ENCODE data around the gene SLC4A9.

The SLC4A9 gene

GRCh38 chr5:140401362-140402257, 41.6 kb downstream of the SLC4A9 start, which contains the start of gene ANKHD1:
ANKHD1 (plus strand) TSS chr5:140401833; CDS start chr5:140401968, 135 bp downstream.
- peak; percentile 98 for DNase-seq (ENCODE audit: low read depth, low spot score)
- TF ChIP-seq YY1 (IDR thresholded peaks at IDR 0.05; ENCODE audit: insufficient read depth, insufficient read length): no peak
- TF ChIP-seq SUZ12 (IDR thresholded peaks at IDR 0.05; ENCODE audit: extremely low read depth, insufficient read depth, insufficient read length): no peak
- H3K9ac ChIP-seq (ENCODE audit: insufficient read length, low read depth): peak within 1 kb of the TSS; percentile 98
- H3K4me1 ChIP-seq (ENCODE audit: insufficient read depth, insufficient read length): no peaks in the 10 kb centered on the region
- no peaks in the 10 kb centered on the region for H3K27me3 ChIP-seq (ENCODE audit: insufficient read depth, insufficient read length)
- no peaks in the 10 kb centered on the region for H3K9me3 ChIP-seq (ENCODE audit: insufficient read depth, low read length)
- peak within 1 kb of the TSS; percentile 98 for H3K4me3 ChIP-seq (ENCODE audit: insufficient read length, low read depth)
- H3K36me3 ChIP-seq (ENCODE audit: insufficient read depth, insufficient read length, low read length): peaks cover 6% of the 10 kb centered on the region

- TF ChIP-seq YY1 (IDR thresholded peaks at IDR 0.05; ENCODE audit: insufficient read depth, insufficient read length) (no peak), SUZ12 (IDR thresholded peaks at IDR 0.05; ENCODE audit: extremely low read depth, insufficient read depth, insufficient read length) (no peak)
- no peaks in the 10 kb centered on the region for H3K4me1 ChIP-seq (ENCODE audit: insufficient read depth, insufficient read length)
- H3K4me3 ChIP-seq (ENCODE audit: insufficient read length, low read depth): peak overlapping the region; percentile 98
- H3K9ac ChIP-seq (ENCODE audit: insufficient read length, low read depth): peak overlapping the region; percentile 98
- no peak for DNase-seq (ENCODE audit: low read depth, low spot score)
- H3K27me3 ChIP-seq (ENCODE audit: insufficient read depth, insufficient read length): no peaks in the 10 kb centered on the region
- H3K36me3 ChIP-seq (ENCODE audit: insufficient read depth, insufficient read length, low read length): peaks cover 9% of the 10 kb centered on the region
- no peaks in the 10 kb centered on the region for H3K9me3 ChIP-seq (ENCODE audit: insufficient read depth, low read length)
Measured at GRCh38 chr5:140402258-140403074, 42.5 kb downstream of the SLC4A9 start.

GRCh38 chr5:140403613-140404012, 43.6 kb downstream of the SLC4A9 start:
- H3K36me3 ChIP-seq (ENCODE audit: insufficient read depth, insufficient read length, low read length): peaks cover 9% of the 10 kb centered on the region
- no peak for DNase-seq (ENCODE audit: low read depth, low spot score)
- no peak overlapping the region for H3K9ac ChIP-seq (ENCODE audit: insufficient read length, low read depth)
- H3K4me1 ChIP-seq (ENCODE audit: insufficient read depth, insufficient read length): no peaks in the 10 kb centered on the region
- H3K27me3 ChIP-seq (ENCODE audit: insufficient read depth, insufficient read length): no peaks in the 10 kb centered on the region
- H3K9me3 ChIP-seq (ENCODE audit: insufficient read depth, low read length): no peaks in the 10 kb centered on the region
- TF ChIP-seq YY1 (IDR thresholded peaks at IDR 0.05; ENCODE audit: insufficient read depth, insufficient read length) (no peak), ZNF274 (IDR thresholded peaks at IDR 0.05; ENCODE audit: low read depth, low read length) (no peak), SUZ12 (IDR thresholded peaks at IDR 0.05; ENCODE audit: extremely low read depth, insufficient read depth, insufficient read length) (no peak)
- H3K4me3 ChIP-seq (ENCODE audit: insufficient read length, low read depth): no peak overlapping the region

GRCh38 chr5:140408750-140409241, 48.8 kb downstream of the SLC4A9 start:
- Histone ChIP-seq H3K27me3 (ENCODE audit: insufficient read depth, insufficient read length) (no peaks in the 10 kb centered on the region), H3K4me1 (ENCODE audit: insufficient read depth, insufficient read length) (no peaks in the 10 kb centered on the region), H3K36me3 (ENCODE audit: insufficient read depth, insufficient read length, low read length) (peaks cover 7% of the 10 kb centered on the region), H3K9me3 (ENCODE audit: insufficient read depth, low read length) (no peaks in the 10 kb centered on the region), H3K9ac (ENCODE audit: insufficient read length, low read depth) (no peak overlapping the region), H3K4me3 (ENCODE audit: insufficient read length, low read depth) (no peak overlapping the region)
- no peak for DNase-seq (ENCODE audit: low read depth, low spot score)
- no peak for TF ChIP-seq YY1 (IDR thresholded peaks at IDR 0.05; ENCODE audit: insufficient read depth, insufficient read length)
- no peak for TF ChIP-seq ZNF274 (IDR thresholded peaks at IDR 0.05; ENCODE audit: low read depth, low read length)
- no peak for TF ChIP-seq SUZ12 (IDR thresholded peaks at IDR 0.05; ENCODE audit: extremely low read depth, insufficient read depth, insufficient read length)

- no peak overlapping the region for H3K9ac ChIP-seq (ENCODE audit: insufficient read length, low read depth)
- no peaks in the 10 kb centered on the region for H3K27me3 ChIP-seq (ENCODE audit: insufficient read depth, insufficient read length)
Measured at GRCh38 chr5:140413230-140413629, 53.2 kb downstream of the SLC4A9 start.

GRCh38 chr5:140417235-140417634, 57.2 kb downstream of the SLC4A9 start:
- no peaks in the 10 kb centered on the region for H3K4me1 ChIP-seq (ENCODE audit: insufficient read depth, insufficient read length)
- H3K27me3 ChIP-seq (ENCODE audit: insufficient read depth, insufficient read length): no peaks in the 10 kb centered on the region
- no peaks in the 10 kb centered on the region for H3K9me3 ChIP-seq (ENCODE audit: insufficient read depth, low read length)
- no peak overlapping the region for H3K4me3 ChIP-seq (ENCODE audit: insufficient read length, low read depth)
- H3K36me3 ChIP-seq (ENCODE audit: insufficient read depth, insufficient read length, low read length): no peaks in the 10 kb centered on the region
- H3K9ac ChIP-seq (ENCODE audit: insufficient read length, low read depth): no peak overlapping the region
- no peak for TF ChIP-seq YY1 (IDR thresholded peaks at IDR 0.05; ENCODE audit: insufficient read depth, insufficient read length)
- no peak for TF ChIP-seq ZNF274 (IDR thresholded peaks at IDR 0.05; ENCODE audit: low read depth, low read length)
- TF ChIP-seq SUZ12 (IDR thresholded peaks at IDR 0.05; ENCODE audit: extremely low read depth, insufficient read depth, insufficient read length): no peak
- no peak for DNase-seq (ENCODE audit: low read depth, low spot score)

More at GRCh38 chr5:140413230-140413629, 53.2 kb downstream of the SLC4A9 start:
- Histone ChIP-seq H3K4me3 (ENCODE audit: insufficient read length, low read depth) (no peak overlapping the region), H3K4me1 (ENCODE audit: insufficient read depth, insufficient read length) (no peaks in the 10 kb centered on the region), H3K36me3 (ENCODE audit: insufficient read depth, insufficient read length, low read length) (no peaks in the 10 kb centered on the region), H3K9me3 (ENCODE audit: insufficient read depth, low read length) (no peaks in the 10 kb centered on the region)
- DNase-seq (ENCODE audit: low read depth, low spot score): no peak
- TF ChIP-seq ZNF274 (IDR thresholded peaks at IDR 0.05; ENCODE audit: low read depth, low read length): no peak
- no peak for TF ChIP-seq YY1 (IDR thresholded peaks at IDR 0.05; ENCODE audit: insufficient read depth, insufficient read length)
- no peak for TF ChIP-seq SUZ12 (IDR thresholded peaks at IDR 0.05; ENCODE audit: extremely low read depth, insufficient read depth, insufficient read length)

All from NT2/D1 (cell line).